GM12878 (cell line): ENCODE measurements around the gene TCEANC2.

Experiments
- ATF3 ChIP-seq: IDR thresholded peaks from 2 replicates; pipeline ENCODE4 v1.6.1; 2011; ENCODE audit warnings: low read depth, mild to moderate bottlenecking, low read length, moderate library complexity, borderline replicate concordance; ENCODE audit errors: extremely low read depth
- POLR2A ChIP-seq: IDR thresholded peaks from 2 replicates; pipeline ENCODE4 v1.6.1; 2011; ENCODE audit warnings: low read depth, mild to moderate bottlenecking, low read length

- TF ChIP-seq ATF3 (no peak), POLR2A (no peak)
Observed at GRCh38 chr1:54109129-54110090, 56.0 kb downstream of the TCEANC2 start.
